Urothelium cell line (cell line): ENCODE results near the gene TSPAN17.

ENCODE experiments used
- DNase-seq: peaks from one replicate; pipeline ENCODE4 v3.0.0; 2011; ENCODE audit warnings: low spot score, mixed read lengths
- FAIRE-seq: peaks from 2 replicates; lab custom pipeline; 2011; peaks lifted over from hg19 to GRCh38; lab: Jason Lieb, UNC

TSPAN17 gene

DNA sequence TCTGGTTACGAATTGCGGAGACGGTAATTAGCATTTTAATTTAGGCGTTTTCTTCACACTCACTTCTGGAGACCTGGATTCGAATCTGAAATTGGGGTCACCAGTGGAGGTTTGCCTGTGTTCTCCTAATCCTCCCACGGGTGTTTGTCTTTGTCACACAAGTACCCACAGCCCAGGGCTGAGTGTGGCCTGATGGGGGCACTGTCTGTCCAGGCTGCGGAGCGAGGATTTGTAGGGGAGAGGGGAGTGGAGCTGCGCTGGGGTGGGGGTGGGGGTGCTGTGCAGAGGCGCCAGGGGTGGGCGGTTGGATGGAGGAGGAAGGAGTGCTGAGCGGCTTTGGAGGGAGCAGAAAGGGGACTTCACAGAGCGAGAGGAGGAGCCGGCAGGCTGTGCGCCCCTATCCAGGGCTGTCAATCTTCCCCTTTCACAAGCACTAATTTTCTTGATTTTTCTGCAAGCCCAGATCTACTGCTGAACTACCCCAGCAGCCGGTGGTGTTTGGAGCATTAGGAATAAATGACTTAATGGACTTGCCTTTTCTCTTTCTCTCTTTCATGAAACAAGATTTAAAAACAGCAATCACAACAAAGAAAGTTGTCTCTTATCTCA, 53.1 kb downstream of the TSPAN17 start:
- DNase-seq (no peak), FAIRE-seq (no peak)

DNA sequence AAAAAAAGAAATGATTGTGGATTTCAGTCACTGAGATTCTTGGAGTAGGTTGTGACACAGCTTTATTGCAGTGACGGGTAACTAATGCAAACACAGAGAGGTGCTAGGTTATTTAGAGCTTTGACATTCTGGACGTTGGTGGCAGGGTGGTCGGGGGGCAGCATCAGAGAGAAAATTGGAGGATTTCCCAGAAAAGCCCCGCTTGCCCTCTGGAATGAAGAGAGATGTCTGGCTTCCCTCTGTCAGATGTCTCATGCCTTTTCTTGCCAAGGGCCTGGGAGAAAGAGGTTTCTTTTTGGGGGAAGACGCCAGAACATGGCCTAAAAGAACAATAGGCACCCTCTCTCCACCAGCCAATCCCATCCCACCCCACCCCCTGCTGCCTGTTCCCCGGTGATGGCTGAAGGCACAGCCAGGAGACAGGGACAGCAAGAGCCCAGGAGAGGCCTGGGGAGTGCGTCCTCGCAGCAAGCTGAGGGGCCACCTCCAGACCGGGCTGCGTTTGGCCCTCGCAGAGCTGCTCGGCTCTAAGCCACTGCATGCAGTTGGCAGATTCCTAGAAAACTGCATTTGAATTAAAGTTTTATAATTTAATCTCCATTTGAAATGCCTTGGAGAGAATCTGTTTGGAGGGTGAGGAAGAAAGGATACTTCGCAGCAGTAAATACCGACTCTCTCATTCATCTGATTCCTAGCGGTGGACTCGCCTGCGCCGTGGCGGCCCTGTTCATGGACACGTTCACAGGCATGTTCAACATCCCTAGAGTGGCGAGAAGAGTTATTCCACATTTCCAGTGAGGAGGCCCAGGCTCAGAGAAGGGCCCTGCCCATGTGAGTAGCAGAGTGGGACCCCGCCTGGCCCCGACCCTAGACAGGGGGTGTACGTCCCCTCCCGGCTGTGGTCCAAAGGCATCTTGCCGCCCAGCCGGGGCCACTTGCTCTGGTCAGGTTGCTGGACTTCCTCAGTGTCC, 55.7 kb downstream of the TSPAN17 start:
- FAIRE-seq (no peak), DNase-seq (no peak)

DNA sequence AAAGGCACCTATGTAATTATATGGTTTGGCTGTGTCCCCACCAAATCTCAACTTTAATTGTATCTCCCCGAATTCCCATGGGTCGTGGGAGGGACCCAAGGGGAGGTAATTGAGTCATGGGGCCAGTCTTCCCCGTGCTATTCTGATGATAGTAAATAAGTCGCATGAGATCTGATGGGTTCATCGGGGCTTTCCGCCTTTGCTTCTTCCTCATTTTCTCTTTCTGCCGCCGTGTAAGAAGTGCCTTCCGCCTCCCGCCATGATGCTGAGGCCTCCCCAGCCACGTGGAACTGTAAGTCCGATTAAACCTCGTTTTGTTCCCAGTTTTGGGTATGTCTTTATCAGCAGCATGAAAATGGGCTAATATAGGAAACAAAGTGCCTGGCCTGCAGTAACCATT, 56.6 kb downstream of the TSPAN17 start:
- DNase-seq = no peak
- no peak for FAIRE-seq

DNA sequence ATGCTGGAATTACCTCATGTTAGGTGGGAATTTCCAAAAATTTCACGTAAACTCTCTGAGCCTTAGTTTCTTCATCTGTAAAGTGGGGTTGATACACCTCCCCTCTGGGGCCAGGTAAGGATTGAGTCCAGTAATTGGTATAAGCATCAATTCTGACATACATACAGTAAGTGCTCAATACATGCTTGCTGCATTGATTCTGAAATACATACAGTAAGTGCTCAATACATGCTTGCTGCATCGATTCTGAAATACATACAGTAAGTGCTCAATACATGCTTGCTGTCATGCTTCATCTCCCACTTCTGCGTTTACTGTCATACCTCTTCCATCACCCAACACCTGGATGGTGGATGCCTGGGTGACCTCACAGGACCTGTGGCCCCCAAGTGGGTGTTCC, 57.1 kb downstream of the TSPAN17 start:
- no peak for DNase-seq
- no peak for FAIRE-seq

DNA sequence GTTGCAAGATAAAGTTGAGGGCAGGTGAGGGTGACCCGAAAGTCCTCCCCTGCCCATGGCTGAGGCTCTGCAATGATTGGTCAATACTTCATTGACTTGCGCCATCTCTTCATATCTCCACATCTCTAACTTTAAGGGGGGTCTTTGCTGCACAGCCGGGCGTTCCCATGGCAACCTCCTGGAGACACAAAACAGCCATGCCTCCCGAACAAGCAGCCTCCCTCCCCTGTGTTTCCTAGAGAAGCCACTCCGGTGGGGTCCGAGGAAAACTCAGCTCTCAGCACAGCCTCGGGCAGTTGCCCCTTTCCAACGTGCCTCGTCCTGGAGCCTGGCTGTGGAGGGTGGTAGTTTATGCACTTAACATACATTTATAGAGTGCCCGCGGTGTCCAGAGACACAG, 57.5 kb downstream of the TSPAN17 start:
- FAIRE-seq (no peak), DNase-seq (no peak)
